H1 (cell line): ENCODE measurements around the gene DCP1A. TPM values are rescaled to one million over a fixed set of nuclear protein-coding genes. Genes with fewer than 3 reads are reported as not detected.

Experiments
- CEBPB ChIP-seq: IDR thresholded peaks from 2 replicates; pipeline ENCODE4 v1.6.1; 2012; ENCODE audit warnings: low read depth, low read length
- EZH2 ChIP-seq: fragments of 200-600 bp; sonication (generic); IDR thresholded peaks from 2 replicates; pipeline ENCODE4 v1.7.1; 2012; ENCODE audit warnings: low read depth, mild to moderate bottlenecking, moderate library complexity, low read length, inconsistent platforms; ENCODE audit not compliant: severe bottlenecking
- SIRT6 ChIP-seq: IDR thresholded peaks from one replicate; pipeline ENCODE4 v1.7.1; 2012; ENCODE audit warnings: low read length, inconsistent platforms
- YY1 ChIP-seq: IDR thresholded peaks from 2 replicates; pipeline ENCODE4 v1.6.1; 2011; ENCODE audit warnings: low read depth, mild to moderate bottlenecking, low read length
- ZNF274 ChIP-seq: IDR thresholded peaks from 2 replicates; pipeline ENCODE4 v1.7.0; 2012; ENCODE audit warnings: low read length, borderline replicate concordance; ENCODE audit errors: extremely low read depth
- polyA plus RNA-seq, 7 experiments: library from polyadenylated mRNA; depleted of rRNA in 3 of 7; stranded (reverse) in 5 of 7; unstranded in 2 of 7; fragments of >200 nt in 5 of 7; fragments of 200-250 nt in 2 of 7; gene quantifications; 1 replicate in 5 of 7; 2 replicates in 1 of 7; 4 replicates in 1 of 7; pipeline versions ENCODE4 v1.2.1 to v1.2.3, GENCODE V29; 2011 to 2013; ENCODE audit warnings: missing spikeins in 2 of 7, mixed read lengths in 2 of 7
- total RNA-seq: library from RNA; stranded (reverse); fragmentation: NEBNext Ultra II Directional; extraction: Animal tissue kit (Norgen Biotek cat#: 25700); gene quantifications from 2 replicates; pipeline ENCODE4 v1.2.1, GENCODE V29; 2021
- TF ChIP-seq, protein P1 (sequence below): fragments of 300-600 bp; sonication (generic); IDR thresholded peaks from 2 replicates; pipeline ENCODE4 v1.7.1; 2012; ENCODE audit warnings: low read length, moderate library complexity, mild to moderate bottlenecking, inconsistent platforms; ENCODE audit not compliant: insufficient replicate concordance

DCP1A gene
- total and polyA plus RNA-seq, 2 of the 8 experiments (the other 6 are each of a cell fraction or from before 2014, with no cell fraction given) = 13.2 to 15.9 TPM

DNA sequence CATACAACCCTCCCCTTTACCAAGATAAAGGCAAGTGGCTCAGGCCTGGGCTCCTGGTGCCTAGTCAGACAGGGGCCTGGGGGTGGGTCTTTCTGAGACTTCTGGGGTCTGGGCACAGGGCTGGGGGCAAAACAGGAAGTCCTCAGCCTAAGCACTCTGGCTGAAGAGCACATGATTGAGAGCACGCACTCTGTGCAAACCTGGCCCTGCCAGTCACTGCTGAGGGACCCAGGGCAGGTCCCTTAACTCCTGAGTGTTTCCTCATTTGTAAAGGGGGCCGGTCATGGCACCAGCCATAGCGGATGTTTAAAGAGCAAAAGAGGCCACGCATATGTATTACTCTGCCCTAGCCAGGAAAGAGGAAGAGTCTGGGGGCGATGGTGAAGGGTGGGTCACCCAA lies 107.5 kb downstream of the DCP1A start (continued):
- TF ChIP-seq, protein P1, sequence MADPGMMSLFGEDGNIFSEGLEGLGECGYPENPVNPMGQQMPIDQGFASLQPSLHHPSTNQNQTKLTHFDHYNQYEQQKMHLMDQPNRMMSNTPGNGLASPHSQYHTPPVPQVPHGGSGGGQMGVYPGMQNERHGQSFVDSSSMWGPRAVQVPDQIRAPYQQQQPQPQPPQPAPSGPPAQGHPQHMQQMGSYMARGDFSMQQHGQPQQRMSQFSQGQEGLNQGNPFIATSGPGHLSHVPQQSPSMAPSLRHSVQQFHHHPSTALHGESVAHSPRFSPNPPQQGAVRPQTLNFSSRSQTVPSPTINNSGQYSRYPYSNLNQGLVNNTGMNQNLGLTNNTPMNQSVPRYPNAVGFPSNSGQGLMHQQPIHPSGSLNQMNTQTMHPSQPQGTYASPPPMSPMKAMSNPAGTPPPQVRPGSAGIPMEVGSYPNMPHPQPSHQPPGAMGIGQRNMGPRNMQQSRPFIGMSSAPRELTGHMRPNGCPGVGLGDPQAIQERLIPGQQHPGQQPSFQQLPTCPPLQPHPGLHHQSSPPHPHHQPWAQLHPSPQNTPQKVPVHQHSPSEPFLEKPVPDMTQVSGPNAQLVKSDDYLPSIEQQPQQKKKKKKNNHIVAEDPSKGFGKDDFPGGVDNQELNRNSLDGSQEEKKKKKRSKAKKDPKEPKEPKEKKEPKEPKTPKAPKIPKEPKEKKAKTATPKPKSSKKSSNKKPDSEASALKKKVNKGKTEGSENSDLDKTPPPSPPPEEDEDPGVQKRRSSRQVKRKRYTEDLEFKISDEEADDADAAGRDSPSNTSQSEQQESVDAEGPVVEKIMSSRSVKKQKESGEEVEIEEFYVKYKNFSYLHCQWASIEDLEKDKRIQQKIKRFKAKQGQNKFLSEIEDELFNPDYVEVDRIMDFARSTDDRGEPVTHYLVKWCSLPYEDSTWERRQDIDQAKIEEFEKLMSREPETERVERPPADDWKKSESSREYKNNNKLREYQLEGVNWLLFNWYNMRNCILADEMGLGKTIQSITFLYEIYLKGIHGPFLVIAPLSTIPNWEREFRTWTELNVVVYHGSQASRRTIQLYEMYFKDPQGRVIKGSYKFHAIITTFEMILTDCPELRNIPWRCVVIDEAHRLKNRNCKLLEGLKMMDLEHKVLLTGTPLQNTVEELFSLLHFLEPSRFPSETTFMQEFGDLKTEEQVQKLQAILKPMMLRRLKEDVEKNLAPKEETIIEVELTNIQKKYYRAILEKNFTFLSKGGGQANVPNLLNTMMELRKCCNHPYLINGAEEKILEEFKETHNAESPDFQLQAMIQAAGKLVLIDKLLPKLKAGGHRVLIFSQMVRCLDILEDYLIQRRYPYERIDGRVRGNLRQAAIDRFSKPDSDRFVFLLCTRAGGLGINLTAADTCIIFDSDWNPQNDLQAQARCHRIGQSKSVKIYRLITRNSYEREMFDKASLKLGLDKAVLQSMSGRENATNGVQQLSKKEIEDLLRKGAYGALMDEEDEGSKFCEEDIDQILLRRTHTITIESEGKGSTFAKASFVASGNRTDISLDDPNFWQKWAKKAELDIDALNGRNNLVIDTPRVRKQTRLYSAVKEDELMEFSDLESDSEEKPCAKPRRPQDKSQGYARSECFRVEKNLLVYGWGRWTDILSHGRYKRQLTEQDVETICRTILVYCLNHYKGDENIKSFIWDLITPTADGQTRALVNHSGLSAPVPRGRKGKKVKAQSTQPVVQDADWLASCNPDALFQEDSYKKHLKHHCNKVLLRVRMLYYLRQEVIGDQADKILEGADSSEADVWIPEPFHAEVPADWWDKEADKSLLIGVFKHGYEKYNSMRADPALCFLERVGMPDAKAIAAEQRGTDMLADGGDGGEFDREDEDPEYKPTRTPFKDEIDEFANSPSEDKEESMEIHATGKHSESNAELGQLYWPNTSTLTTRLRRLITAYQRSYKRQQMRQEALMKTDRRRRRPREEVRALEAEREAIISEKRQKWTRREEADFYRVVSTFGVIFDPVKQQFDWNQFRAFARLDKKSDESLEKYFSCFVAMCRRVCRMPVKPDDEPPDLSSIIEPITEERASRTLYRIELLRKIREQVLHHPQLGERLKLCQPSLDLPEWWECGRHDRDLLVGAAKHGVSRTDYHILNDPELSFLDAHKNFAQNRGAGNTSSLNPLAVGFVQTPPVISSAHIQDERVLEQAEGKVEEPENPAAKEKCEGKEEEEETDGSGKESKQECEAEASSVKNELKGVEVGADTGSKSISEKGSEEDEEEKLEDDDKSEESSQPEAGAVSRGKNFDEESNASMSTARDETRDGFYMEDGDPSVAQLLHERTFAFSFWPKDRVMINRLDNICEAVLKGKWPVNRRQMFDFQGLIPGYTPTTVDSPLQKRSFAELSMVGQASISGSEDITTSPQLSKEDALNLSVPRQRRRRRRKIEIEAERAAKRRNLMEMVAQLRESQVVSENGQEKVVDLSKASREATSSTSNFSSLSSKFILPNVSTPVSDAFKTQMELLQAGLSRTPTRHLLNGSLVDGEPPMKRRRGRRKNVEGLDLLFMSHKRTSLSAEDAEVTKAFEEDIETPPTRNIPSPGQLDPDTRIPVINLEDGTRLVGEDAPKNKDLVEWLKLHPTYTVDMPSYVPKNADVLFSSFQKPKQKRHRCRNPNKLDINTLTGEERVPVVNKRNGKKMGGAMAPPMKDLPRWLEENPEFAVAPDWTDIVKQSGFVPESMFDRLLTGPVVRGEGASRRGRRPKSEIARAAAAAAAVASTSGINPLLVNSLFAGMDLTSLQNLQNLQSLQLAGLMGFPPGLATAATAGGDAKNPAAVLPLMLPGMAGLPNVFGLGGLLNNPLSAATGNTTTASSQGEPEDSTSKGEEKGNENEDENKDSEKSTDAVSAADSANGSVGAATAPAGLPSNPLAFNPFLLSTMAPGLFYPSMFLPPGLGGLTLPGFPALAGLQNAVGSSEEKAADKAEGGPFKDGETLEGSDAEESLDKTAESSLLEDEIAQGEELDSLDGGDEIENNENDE = no peak
- TF ChIP-seq CEBPB = no peak
- no peak for TF ChIP-seq ZNF274
- TF ChIP-seq SIRT6 = no peak
- TF ChIP-seq YY1 = no peak
- TF ChIP-seq EZH2 = no peak
- TF ChIP-seq, all 59 proteins: peak for 0
